DND-41 (cell line): ENCODE measurements around the gene FOXN3.

ENCODE experiments used
- ATAC-seq: fragments of 200-7000 bp; cut with Tn5 transposase; 3 replicates; pipeline ENCODE4 v1.9.1; 2021; ENCODE audit warnings: low read depth; ENCODE audit not compliant: insufficient read depth
- DNase-seq: peaks from one replicate; pipeline ENCODE4 v3.0.0-alpha.2; 2020
- H2AFZ ChIP-seq: 2 replicates; pipeline ENCODE4 v1.6.0; 2012; ENCODE audit warnings: low read depth, low read length
- H3K27ac ChIP-seq: 2 replicates; pipeline ENCODE4 v1.5.1; 2012; ENCODE audit warnings: low read length, inconsistent platforms
- H3K27me3 ChIP-seq: fragments of 200-600 bp; sonication (generic); 2 replicates; pipeline ENCODE4 v1.6.0; 2012; ENCODE audit warnings: low read length, mild to moderate bottlenecking, inconsistent platforms; ENCODE audit not compliant: insufficient read depth, poor library complexity
- H3K36me3 ChIP-seq: 2 replicates; pipeline ENCODE4 v1.5.1; 2012; ENCODE audit warnings: low read length, inconsistent platforms; ENCODE audit not compliant: insufficient read depth
- H3K4me1 ChIP-seq: 2 replicates; pipeline ENCODE4 v1.5.1; 2012; ENCODE audit warnings: mild to moderate bottlenecking, low read length; ENCODE audit not compliant: insufficient read depth
- H3K4me2 ChIP-seq: 2 replicates; pipeline ENCODE4 v1.6.0; 2012; ENCODE audit warnings: mild to moderate bottlenecking, moderate library complexity, low read length, inconsistent platforms; ENCODE audit not compliant: insufficient read depth
- H3K4me3 ChIP-seq, 2 experiments: fragments of 200-600 bp in 1 of 2; shearing (Covaris generic) in 1 of 2; 2 replicates each; pipeline ENCODE4 v1.5.1; 2012 to 2016; ENCODE audit warnings: inconsistent platforms in 2 of 2, low read length in 2 of 2, mild to moderate bottlenecking in 2 of 2, low read depth in 1 of 2, moderate library complexity in 1 of 2
- H3K79me2 ChIP-seq: 2 replicates; pipeline ENCODE4 v1.6.0; 2012; ENCODE audit warnings: low read length, inconsistent platforms; ENCODE audit not compliant: insufficient read depth
- H3K9ac ChIP-seq: 2 replicates; pipeline ENCODE4 v1.6.0; 2012; ENCODE audit warnings: low read depth, mild to moderate bottlenecking, inconsistent platforms, low read length, moderate library complexity
- H3K9me3 ChIP-seq: 2 replicates; pipeline ENCODE4 v1.5.1; 2012; ENCODE audit warnings: low read length, moderate library complexity, mild to moderate bottlenecking, inconsistent platforms; ENCODE audit not compliant: insufficient read depth, severe bottlenecking
- H4K20me1 ChIP-seq: 2 replicates; pipeline ENCODE4 v1.6.0; 2012; ENCODE audit warnings: low read length; ENCODE audit not compliant: insufficient read depth
- EZH2 ChIP-seq: IDR thresholded peaks from 3 replicates; pipeline ENCODE4 v1.6.1; 2012; ENCODE audit warnings: borderline replicate concordance, low read depth, mild to moderate bottlenecking, moderate library complexity, low read length, inconsistent platforms; ENCODE audit not compliant: severe bottlenecking
- TF ChIP-seq, protein P1 (sequence below): IDR thresholded peaks from 2 replicates; pipeline ENCODE4 v1.5.1; 2012; ENCODE audit warnings: borderline replicate concordance, low read length, moderate library complexity, mild to moderate bottlenecking; ENCODE audit not compliant: poor library complexity, severe bottlenecking; ENCODE audit errors: extremely low read depth

FOXN3 gene

DNA sequence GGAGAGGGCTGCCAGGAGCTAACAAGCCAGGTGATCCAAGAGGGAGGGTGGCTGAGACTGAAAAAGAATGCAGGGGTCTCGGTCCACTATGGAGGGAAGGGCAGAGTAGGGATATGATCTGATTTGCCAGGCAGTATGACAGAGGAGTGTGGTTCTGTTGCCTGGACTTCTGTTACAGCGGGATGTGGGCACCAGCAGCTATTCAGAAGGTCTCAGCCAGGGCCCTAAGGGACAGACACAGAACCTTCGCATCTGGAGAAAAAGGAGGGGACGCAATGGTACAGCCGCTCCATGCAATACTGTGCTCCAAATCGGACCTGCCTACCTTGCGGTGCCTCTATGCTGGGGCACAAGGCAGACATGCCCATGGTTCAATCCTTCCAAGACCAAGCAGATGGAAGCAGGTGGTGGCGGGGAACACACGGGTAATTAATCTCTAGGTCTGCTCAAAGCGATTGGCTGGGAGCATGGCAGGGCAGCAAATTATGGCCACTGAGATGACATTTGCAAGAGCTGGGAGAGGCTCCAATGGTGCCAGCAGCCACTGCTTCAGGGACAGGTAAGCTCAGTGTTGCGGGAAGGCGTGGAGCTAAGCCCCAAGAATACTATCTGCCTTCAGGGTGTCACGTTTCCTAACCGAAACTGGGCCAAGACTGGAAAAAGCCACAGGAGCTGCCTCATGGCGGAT is 185.5 kb downstream of the FOXN3 start:
- Histone ChIP-seq H3K9me3 (no peaks in the 10 kb centered on the region), H3K4me2 (no peak overlapping the region), H3K4me1 (no peaks in the 10 kb centered on the region), H3K27ac (no peak overlapping the region), H3K9ac (no peak overlapping the region), H3K27me3 (no peaks in the 10 kb centered on the region), H2AFZ (no peak overlapping the region), H3K36me3 (no peaks in the 10 kb centered on the region), H3K4me3 (no peak overlapping the region), H3K79me2 (peaks cover 84% of the 10 kb centered on the region), H4K20me1 (peaks cover 3% of the 10 kb centered on the region; the same call in 1 of the 2 replicates)
- ATAC-seq (no peak), DNase-seq (no peak)
- TF ChIP-seq, protein P1, sequence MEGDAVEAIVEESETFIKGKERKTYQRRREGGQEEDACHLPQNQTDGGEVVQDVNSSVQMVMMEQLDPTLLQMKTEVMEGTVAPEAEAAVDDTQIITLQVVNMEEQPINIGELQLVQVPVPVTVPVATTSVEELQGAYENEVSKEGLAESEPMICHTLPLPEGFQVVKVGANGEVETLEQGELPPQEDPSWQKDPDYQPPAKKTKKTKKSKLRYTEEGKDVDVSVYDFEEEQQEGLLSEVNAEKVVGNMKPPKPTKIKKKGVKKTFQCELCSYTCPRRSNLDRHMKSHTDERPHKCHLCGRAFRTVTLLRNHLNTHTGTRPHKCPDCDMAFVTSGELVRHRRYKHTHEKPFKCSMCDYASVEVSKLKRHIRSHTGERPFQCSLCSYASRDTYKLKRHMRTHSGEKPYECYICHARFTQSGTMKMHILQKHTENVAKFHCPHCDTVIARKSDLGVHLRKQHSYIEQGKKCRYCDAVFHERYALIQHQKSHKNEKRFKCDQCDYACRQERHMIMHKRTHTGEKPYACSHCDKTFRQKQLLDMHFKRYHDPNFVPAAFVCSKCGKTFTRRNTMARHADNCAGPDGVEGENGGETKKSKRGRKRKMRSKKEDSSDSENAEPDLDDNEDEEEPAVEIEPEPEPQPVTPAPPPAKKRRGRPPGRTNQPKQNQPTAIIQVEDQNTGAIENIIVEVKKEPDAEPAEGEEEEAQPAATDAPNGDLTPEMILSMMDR = no peak
- no peak for TF ChIP-seq EZH2

DNA sequence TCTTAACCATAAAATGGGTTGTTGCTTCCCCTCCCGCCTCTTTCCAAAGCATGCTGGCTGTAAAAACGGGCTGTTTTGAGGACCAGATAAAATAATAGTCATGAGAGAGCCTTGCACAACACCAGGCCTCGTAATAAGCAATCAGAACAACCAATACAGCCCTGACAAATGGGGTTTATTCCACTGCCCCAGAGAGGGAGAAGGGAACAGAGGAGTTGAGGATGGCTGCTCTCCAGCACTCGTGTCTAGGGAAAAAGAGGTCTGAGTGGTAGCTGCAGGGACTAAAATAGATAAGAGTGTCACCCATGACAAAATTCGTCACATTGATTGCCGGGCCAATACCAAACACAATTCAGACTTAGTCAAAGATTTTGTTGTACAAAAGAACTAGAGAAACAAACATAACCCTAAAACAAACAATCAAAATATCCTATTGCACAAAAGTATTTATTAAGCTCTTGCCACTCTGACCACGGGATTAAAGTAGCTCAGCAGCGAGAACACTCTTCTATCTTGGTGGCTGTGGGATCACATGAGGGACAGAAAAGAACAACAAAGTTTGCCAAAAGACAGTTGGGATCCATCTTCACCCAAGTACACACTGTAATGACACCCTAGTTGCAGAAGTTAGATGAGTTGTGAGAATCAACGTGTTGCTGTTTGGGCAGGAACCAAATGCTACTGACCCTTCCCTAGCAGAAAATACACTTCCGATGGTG is 188.0 kb downstream of the FOXN3 start:
- no peak for TF ChIP-seq EZH2
- TF ChIP-seq, protein P1 = no peak
- peaks cover 7% of the 10 kb centered on the region; the same call in 1 of the 2 replicates for H4K20me1 ChIP-seq
- H3K4me1 ChIP-seq = no peaks in the 10 kb centered on the region
- no peak overlapping the region for H2AFZ ChIP-seq
- H3K27ac ChIP-seq = no peak overlapping the region
- H3K4me2 ChIP-seq = no peak overlapping the region
- no peak overlapping the region for H3K9ac ChIP-seq
- H3K9me3 ChIP-seq = no peaks in the 10 kb centered on the region
- no peak for ATAC-seq
- no peak for DNase-seq
- peaks cover 78% of the 10 kb centered on the region for H3K79me2 ChIP-seq
- no peaks in the 10 kb centered on the region for H3K27me3 ChIP-seq
- H3K4me3 ChIP-seq = no peak overlapping the region
- H3K36me3 ChIP-seq = no peaks in the 10 kb centered on the region

DNA sequence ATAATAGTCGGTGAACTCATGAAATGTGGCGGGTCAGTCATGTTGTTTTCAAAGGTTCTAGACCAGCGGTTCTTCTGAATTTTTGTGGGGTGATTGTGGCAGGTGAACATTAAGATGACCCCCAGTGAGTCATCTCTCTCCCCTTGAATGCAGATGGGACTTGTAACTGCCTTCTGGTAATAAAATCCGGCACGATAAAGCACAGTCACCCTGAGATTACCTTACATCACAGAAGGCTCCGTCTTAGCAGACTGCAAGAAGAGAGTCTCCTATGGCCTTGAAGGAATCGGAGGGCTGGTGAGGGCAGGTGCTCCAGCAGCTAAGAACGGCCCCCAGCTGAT is 189.6 kb downstream of the FOXN3 start:
- ATAC-seq (no peak), DNase-seq (no peak)
- Histone ChIP-seq H2AFZ (no peak overlapping the region), H3K36me3 (peaks cover 8% of the 10 kb centered on the region), H3K79me2 (peaks cover 79% of the 10 kb centered on the region), H3K4me2 (no peak overlapping the region), H3K4me3 (no peak overlapping the region), H3K27me3 (no peaks in the 10 kb centered on the region), H3K4me1 (no peaks in the 10 kb centered on the region; the same call in 1 of the 2 replicates), H3K27ac (no peak overlapping the region), H3K9me3 (no peaks in the 10 kb centered on the region), H3K9ac (no peak overlapping the region), H4K20me1 (peaks cover 11% of the 10 kb centered on the region; the same call in 1 of the 2 replicates)
- TF ChIP-seq, protein P1 = no peak
- no peak for TF ChIP-seq EZH2
